SKM-1 treated with dmso at 0.1 percent for 144 hours (cell line): ENCODE data around the gene TMSB4X.
"Not testable (repeated sequence)": the region's sequence is repeated elsewhere in the genome, so short reads cannot be mapped to it uniquely, and the experiment has no call there.

ENCODE experiments used
- DNase-seq: peaks from one replicate; lab custom pipeline; 2025; ENCODE audit not compliant: unreplicated experiment; lab: John Stamatoyannopoulos, UW

The TMSB4X gene

DNA sequence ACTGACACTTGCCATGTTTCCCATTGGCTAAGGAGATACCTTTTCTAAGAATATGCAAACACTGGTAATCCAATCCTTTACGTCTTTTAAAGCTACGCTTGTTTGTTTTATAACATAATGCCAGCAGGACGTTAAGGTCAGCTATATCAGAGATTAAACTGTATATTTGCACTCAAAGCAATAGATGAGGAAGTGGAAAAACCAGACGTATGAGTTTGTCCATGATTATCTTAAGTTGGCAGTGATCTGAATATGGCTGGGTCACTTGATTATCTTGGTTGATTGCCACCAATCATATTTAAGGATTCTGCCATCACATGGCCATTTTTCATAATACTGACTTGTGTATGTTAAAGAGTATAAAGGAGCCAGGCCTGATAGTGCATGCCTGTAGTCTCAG lies 19.4 kb downstream of the TMSB4X start:
- no peak for DNase-seq

DNA sequence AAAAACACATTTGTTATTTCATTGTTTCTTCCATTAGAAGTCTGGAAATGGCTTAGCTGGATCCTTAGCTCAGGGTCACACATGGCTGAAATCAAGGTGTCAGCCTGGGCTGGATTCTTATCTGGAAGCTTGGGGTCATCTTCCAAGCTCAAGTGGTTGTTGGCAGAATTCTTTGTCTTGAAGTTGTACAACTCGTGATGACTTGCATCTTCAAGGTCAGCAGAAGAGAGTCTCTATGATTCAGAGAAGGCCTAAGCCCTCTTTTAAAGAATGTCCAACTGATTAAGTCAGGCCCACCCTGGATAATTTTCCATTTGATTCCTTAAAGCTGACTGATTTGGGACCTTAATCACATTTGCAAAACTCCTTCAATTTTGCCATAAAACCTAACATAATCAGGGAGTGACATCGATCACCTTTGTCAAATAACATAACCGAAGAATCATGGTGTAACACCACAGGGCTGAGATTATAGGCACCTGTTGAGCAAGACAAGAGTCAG lies 22.1 kb downstream of the TMSB4X start:
- no peak for DNase-seq

DNA sequence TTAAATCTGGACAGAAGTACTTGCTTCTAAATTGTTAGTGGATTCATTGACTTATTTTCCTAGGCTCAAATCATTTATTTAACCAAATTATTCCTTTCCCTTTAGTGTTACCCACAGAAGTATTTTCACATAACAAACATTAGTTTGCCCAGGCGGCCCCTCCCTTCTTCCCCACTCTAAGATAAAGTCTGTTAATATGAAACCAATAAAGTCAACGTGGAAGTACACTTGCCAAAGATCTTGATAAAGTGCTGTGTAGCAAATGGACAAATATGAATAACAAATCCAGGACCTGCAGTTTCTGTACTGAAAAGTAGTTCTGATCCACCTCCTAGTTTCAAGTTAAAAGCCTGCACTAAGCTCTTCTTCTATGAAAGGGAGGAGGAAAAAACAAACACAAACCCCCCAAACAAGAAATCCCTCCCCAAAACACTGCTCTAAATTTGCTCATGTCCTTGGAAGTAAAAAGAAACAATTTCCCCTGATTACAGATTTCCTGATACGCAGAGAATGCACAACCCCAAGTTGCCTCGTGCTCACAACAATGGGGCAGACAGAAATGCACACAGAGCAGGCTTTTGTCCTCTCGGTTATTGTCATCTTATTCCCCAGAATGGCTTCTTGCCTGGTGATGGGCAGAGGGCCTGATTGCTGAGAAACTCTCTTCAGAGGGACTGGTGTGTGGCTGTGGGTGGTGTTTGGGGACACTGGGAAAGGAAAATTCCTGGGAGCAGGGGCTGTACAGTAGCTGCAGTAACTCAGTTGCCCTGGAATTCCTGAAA lies 23.2 kb downstream of the TMSB4X start:
- DNase-seq, result no peak

DNA sequence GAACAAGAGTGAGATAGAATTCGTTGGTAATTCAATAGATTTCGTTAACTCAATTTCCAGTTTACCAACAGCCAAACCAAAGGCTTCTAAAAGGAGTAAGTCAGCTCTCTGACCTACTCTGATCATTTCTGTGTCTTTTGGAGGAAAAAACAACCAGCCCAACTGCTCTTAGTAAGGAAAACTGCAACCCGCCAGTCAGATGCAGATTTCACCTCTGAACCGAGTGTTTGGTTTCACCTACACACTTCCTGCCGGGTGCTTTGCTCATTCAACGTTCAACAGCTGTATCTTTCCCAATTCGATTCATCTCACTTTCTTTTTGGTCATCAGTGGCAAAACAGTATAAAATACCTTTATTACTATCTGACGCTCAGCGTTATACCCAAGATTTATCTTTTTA lies 24.5 kb downstream of the TMSB4X start:
- no peak for DNase-seq

DNA sequence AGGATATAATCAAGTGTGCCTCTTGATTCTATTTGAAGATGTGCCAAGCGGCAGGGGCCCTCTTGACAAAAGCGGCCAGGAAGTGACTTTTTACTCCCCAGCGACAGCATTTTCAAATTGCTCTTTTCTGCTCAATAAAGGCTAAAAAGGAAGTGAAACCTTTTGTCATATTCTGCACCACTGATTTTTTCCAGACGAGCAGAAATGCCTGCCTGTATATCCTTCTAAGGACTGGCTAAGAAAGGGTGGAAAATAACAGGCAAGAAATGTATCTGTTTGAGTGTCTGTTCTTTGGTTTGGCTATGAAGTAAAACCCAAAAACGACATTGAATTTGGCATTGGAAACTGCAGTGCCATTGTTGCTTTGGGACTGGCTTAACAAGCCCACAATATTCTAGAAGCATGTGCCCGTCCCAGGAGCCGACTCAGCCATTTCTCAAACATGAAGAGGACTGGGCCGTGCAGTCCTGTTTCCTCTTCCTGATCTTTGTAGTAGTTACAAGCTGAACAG lies 25.4 kb downstream of the TMSB4X start:
- DNase-seq, result peak; percentile 20

DNA sequence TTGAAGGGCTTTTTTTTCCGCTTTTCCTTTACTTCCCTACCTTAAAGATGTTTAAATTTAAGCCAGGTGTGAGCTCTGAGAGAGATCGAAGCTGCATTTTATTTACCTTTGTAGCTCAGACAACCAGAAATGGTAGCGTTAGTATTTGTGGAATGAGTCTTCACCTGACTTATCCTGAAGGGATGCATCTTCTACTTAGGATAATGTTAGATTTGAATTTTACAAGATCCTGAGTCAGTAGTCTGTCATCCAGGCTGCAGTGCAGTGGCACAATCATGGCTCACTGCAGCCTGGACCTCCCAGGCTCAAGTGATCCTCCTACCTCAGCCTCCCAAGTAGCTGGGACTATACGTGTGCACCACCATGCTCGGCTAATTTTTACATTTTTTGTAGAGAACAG lies 26.2 kb downstream of the TMSB4X start:
- DNase-seq, result no peak

DNA sequence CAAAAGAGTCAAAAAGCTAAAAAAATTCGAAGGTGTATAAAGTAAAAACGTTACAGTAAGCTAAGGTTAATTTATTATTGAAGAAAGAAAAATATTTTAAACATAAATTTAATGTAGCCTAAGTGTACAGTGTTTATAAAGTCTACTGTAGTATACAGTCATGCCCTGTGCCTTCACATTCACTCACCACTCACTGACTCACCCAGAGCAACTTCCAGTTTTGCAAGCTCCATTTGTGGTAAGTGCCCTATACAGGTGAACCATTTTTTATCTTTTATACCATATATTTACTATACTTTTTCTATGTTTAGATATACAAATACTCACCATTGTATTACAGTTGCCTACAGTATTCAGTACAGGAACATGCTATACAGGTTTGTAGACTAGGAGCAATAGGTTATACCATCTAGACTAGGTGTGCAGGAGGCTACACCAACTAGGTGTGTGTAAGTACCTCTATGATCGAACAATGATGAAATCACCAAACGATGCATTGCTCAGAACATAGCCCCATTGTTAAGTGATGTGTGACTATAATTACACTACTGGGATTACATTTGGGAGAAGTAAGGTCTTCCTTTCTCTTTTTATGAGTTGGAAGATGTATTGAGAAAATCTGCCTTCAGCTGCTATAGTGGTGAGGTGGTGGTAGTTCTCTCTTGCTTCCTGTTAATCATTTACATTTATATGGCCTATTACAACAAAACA lies 27.2 kb downstream of the TMSB4X start:
- no peak for DNase-seq

DNA sequence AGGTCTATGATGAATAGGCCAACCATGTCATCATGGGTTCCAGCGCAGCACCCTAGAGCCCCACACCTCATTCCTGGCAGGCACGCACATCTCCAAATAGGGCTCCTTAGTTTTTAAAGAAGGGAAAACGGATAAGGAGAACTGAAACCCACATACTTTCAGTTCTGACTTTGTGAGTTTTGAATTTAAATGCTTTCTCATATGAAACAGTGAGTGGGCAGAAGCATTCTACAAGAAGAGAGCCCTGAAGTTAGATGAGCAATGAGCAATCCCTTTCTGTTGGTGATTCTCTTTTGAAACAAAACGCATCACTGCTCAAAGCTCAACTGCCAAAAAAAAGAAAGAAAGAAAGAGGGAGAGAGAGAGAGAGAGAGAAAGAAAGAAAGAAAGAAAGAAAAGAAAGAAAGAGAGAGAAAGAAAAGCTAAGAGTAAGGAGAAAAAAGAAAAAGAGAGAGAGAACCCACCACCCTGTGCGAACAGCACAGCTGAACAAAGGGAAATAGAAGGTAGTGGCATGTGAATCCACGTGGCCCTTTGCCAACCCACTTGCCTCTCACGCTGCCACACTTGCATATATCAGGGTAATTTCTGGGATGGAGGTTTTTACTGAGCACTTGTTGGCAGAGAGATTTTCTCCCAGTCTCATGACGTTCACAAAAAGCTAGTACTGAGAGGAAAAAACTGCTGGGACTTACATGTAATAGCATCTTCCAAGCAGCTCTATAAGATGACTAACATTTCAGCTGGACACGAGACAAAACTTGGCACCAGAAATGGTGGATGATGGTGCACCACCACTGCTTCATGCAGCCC lies 31.0 kb downstream of the TMSB4X start:
- no peak for DNase-seq

DNA sequence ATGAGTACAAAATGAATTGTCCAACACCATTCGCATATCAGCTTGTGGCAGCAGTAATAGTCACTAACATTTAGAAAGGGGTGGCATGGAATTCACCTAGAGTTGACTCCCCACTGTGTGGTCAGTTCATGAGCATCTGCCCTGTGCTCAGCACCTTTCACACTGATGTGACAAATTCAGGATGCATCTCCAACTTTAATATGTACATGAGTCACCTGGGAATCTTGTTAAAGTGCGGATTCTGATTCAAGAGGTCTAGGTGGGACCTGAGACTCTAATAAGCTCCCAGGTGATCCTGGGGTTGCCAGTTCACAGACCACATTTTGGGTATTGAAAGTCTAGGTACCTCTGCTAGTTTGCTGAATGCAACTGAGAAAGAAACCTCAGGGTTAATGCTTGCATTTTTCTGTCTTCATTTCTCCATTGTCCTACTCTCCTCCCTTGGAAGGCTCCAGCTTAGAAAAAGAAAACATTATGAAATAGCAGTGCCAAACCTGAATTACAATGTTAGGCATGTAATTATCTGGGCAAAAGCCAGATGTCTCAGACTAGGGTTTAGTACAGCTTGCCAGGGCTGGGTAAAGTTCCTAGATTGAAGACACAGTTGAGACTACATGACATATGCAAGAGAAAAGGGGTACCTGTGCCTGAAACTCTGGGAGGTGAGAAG lies 32.7 kb downstream of the TMSB4X start:
- no peak for DNase-seq

DNA sequence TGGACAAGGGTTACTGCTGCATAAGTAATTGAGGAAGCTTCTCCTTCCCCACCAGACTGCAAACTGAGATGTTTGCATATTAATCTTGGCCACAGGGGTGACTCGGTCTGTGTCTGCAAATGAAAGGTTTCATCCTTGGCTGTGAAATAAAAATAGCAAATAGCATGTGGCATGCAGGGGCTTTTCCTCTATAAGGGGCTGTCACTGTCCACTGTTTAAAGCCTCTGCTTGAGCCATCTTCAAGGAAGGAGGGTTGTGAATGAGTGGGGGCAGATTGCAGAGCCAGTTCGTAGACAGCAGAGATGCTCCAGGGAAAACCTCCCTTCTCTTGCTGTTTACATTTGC lies 33.3 kb downstream of the TMSB4X start:
- peak; percentile 24 for DNase-seq

DNA sequence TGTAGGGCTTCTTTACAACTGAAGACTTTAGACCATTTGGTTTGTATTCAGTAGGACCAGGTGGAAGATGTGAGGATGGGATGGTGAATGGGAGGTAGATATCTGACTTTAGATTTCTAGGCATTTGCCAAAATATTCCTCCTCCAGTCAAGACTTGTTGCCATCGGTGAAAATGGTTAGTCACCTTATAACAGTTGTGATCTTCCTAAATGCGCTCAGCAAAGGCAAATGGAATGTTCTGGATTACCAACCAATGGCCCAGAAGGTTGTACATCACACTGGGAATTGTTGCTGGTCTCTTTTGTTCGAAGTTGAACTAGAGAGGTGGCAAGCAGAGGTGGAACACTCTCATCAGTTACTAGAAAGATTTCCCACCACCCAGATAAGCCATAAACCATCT lies 33.9 kb downstream of the TMSB4X start:
- DNase-seq, result no peak

DNA sequence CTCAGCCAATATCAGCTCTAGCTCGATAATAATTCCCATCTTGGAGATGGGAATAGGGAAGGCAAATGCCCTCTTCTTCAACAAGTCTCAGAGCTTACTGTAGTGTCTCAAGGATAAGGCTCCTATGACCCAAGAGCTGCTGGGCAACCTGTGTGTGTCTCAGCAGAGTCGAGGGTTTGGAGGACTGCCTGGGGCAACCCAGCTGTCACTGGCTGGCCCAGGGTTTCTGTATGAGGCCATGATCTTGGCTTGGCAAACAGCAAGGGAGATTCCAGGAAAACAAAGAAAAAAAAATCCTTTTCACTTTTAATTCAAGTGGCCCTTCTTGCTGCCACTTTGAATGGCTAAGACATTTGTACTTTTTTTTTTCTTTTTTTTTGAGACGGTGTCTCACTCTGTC lies 34.4 kb downstream of the TMSB4X start:
- DNase-seq, result no peak

DNA sequence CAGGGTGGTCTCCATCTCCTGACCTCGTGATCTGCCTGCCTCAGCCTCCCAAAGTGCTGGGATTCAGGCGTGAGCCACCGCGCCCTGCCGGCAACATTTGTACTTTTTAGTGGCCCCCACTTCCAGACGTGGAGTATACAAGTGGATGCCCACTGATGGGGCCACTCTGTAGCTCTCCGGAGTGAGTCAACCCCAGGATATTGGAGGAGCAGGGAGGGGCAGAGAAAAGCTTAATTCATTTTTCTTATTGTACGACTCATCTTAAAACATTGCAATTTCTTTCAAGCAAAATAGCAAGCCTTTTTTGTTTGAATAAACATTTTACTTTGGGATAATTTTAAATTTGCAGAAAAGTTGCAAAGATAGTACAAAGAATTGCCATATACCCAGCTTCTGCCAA lies 34.9 kb downstream of the TMSB4X start:
- no peak for DNase-seq

DNA sequence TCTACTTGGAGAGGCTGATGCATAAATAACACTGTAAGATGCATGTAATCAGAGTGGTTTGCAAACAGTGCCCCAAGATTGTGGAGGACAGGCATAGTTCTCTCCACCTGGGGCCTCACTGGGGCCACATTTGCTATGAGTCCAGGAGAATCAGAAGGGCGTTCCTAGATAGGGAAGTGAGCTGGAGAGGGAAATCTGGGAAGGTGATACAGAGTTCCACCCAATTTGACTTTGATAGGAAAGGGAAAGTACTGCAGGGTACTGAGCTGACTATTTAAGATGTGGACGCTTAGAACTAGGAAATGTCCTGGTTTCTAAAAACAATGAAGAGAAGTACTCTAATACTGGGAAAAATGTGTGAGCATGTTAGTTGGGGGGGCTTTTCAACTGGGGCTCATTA lies 35.6 kb downstream of the TMSB4X start:
- DNase-seq, result no peak

DNA sequence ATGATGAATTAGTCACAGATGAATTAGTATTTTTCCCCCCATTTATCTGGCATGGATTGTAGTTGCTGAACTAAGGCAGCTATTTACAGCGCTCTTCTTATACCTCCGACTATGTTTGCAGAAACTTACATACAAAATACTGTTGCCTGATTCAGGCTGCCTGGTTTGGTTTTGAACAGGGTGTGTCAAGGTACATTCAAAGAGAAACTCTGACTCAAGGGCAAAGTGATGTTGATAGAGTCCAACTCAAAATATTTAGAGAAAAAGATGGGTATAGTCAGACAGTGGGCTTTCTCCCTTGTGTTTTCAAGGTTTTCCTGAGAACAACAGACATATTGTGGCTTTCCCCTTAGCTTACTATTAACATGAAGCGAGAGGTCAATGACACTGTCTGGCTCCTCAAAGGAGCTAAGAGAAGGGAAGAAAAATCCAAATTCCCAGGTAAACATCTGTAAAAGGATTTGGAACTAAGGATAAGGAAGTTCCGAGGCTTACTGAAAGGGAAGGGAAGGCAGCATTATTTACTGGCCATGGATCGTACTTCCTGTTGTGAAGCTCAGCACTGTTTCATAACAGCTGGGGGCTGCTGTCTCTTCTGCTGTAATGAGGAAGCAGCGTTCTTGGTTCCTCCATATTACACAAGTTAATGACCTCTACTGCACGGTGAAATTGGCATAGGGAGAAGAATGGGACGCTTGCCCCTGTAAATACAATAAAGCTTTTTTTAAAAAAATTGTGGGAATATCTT lies 38.6 kb downstream of the TMSB4X start:
- DNase-seq, result peak; percentile 81

DNA sequence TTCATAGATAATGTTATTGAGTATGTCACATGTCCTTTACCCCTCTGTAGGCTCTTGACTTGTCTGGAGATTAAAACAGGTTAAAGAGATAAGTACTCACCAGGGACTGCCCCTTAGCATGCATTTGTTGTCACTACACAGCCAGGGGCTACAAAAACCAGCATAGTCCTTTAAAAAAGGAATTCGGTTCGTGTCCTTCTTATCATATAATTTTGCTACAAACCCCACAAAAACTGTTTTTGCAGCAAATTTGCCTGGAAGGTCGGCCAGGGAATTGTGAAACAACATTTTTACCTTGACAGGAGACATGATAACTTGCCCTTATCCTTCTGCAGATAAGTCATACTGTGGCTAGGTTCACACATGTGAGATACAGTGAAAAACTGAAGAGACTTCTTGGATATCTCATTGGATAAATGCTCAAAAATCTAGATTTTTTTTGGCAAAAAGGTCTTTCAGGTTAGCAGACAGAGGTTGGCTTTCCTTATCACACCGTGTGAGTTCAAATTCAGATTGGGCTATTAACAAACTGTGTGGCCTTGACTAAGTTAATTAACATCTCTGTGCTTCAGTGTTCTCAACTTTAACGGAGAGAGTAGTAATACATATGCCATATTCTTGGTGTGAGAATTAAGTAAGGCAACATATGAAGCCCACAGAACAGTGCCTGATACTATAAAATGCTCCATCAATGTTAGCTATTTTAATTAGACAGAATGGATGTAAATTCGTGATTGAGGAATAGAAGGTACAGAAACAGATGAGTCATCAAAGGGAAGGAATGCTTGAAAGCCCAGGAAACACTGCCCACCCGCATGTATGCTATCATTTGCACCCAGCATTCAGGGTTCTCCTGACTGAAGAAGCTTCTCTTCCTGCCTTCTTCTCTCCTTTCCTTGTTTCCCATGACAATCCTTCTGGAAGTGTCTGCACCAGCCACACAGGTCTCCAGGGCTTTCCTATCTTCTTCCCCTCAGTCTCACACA lies 39.5 kb downstream of the TMSB4X start:
- no peak for DNase-seq

DNA sequence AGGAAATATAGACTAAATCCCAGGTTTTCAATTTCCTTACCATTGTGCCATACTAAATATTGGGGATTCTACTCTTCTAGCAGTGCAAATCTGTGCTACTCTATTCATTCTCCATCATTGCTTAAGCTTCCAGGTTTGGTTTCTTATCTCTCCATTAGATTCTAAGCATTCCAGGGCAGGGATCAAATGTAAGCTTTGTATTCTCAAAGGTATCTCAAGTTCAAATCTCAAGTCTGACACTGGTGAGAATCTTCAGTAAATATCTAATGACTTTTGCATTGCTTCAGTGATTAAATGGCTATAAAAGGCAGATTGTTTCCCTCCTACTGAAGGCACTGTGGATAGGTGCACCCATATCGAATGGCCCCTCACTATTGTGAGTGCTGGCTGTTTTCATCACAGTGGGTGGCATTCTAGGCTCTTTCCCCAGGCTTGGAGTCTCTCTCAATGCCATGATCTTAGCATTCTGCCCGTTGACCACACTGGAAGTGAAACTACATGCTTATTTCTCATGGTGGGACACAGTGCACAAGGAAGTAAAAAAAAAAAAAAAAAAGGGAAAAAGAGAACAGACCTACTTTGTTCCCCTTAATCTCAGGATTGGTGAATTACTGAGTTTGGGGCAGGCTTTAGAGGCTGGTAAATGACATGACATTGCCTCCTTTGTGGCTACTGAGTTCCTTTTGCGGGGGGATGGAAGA lies 40.8 kb downstream of the TMSB4X start:
- DNase-seq, result no peak

DNA sequence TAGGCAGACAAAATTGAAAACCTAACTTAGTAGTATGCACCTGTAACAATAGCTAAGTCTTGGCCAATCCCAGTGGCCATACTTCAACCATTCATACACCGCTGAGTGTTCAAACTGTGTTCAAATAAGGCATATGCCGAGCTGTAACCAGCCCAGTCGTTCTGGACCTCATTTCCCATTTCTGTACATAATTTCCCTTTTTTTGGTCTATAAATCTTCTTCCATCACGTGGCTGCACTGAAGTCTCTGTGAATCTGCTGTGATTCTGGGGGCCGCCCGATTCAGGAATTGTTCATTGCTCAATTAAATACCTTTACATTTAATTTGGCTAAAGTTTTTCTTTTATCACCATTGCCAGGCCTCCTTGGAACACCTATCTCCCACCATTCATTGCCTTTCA lies 41.8 kb downstream of the TMSB4X start:
- not testable (repeated sequence) for DNase-seq

DNA sequence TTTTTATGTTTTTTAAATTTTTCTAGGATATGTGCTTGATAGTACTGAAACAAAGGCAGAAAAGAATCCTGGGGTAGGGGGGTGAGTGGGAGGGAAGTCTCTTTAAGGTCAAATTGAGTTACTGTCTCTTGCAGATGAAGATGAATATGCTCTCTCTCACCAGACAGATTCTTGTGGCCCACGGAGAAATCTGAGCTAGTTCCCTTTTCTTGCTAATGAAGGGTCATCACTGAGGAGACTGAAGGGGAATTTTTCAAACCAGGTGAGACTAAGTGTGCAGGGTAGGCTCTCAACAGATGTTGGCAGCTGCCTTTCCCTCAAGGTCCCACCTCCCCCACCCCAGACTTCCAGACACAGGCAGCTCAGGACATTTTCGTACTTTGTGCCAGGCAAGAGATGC lies 48.0 kb downstream of the TMSB4X start:
- DNase-seq, result no peak
